Large intestine (tissue), 3 donors: ENCODE results near the gene GPR160. TPM values are rescaled to one million over a fixed set of nuclear protein-coding genes. Genes with fewer than 3 reads are reported as not detected.

Experiments used
- DNase-seq, 2 donors: peaks; one replicate each; pipeline versions ENCODE4 v3.0.0 to v3.0.0-alpha.2; 2013
- H3K27ac ChIP-seq: one replicate; pipeline ENCODE4 v1.5.1; 2013; ENCODE audit warnings: low read length
- H3K27me3 ChIP-seq: 2 replicates; pipeline ENCODE4 v1.6.1; 2013; ENCODE audit warnings: low read length; ENCODE audit not compliant: control insufficient read depth, insufficient read depth
- H3K36me3 ChIP-seq: 2 replicates; pipeline ENCODE4 v1.6.1; 2013; ENCODE audit warnings: low read length; ENCODE audit not compliant: control insufficient read depth, insufficient read depth
- H3K4me1 ChIP-seq: one replicate; pipeline ENCODE4 v1.6.1; 2013; ENCODE audit warnings: low read length; ENCODE audit not compliant: control insufficient read depth, insufficient read depth
- H3K4me3 ChIP-seq: one replicate; pipeline ENCODE4 v1.5.1; 2013; ENCODE audit warnings: low read length
- H3K9me3 ChIP-seq: one replicate; pipeline ENCODE4 v1.6.1; 2013; ENCODE audit warnings: mild to moderate bottlenecking, low read depth, low read length, moderate library complexity; ENCODE audit not compliant: control insufficient read depth
- WGBS: methylation state at CpG from one replicate; pipeline ENCODE4 v1.1.5; 2013; ENCODE audit warnings: low lambda C conversion rate; ENCODE audit not compliant: insufficient coverage; 5-methylcytosine and 5-hydroxymethylcytosine counted together
- polyA plus RNA-seq: library from polyadenylated mRNA; unstranded; fragments of 120-200 nt; gene quantifications from one replicate; pipeline ENCODE4 v1.2.1, GENCODE V29; 2013

Gene GPR160
- polyA plus RNA-seq, 1 donor = 169 TPM

DNA sequence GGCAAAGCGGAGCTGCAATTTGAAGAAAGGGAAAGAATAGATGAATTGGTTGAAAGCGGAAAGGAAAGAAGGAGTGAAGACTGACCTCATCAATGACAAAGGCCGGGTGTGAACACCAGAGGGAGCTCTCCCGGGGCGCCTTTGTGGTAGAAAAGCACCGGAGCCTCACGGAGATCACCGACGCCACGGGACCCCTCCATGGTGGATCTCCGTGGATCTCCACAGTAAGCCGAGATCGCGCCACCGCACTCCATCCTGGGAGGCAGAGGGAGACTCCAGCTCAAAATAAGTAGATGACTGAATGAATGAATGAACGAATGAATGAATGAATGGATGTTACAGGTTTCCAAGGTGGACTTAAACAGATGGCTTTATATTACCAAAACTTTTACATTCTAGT lies 25.0 kb downstream of the GPR160 start:
- DNase-seq = no peak
- peaks cover 43% of the 10 kb centered on the region for H3K36me3 ChIP-seq
- no peak overlapping the region for H3K27ac ChIP-seq
- no peaks in the 10 kb centered on the region for H3K9me3 ChIP-seq
- no peak overlapping the region for H3K4me3 ChIP-seq
- no peaks in the 10 kb centered on the region for H3K27me3 ChIP-seq
- 100% methylated on average over 1 of the region's 16 CpGs for WGBS
- no peaks in the 10 kb centered on the region for H3K4me1 ChIP-seq

DNA sequence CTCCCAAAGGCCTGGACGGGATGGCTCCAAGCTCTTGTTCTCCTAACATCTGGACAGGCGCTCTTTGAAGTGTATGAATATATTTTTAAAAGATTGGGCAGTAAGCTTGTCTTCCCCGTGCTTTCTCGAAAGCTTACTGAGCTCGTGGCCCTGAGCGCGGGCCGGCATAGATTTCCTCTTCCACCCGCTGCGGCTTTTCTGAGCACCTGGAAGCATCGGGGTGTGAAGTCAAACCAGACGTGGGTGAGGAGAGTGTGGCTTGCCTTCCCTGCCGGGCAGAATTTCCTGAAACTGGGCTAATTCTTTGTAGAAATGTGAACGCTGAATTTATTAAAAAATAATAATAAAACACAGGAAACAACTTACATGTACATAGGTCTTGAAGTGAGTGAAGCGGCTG lies 25.9 kb downstream of the GPR160 start:
- no peaks in the 10 kb centered on the region for H3K27me3 ChIP-seq
- no peak for DNase-seq
- 90% methylated on average over 2 of the region's 15 CpGs for WGBS
- H3K4me3 ChIP-seq = no peak overlapping the region
- no peaks in the 10 kb centered on the region for H3K4me1 ChIP-seq
- no peak overlapping the region for H3K27ac ChIP-seq
- no peaks in the 10 kb centered on the region for H3K9me3 ChIP-seq
- H3K36me3 ChIP-seq = peaks cover 40% of the 10 kb centered on the region

GRCh38 chr3:170064108-170064507 lies 26.3 kb downstream of the GPR160 start:
- H3K27me3 ChIP-seq = no peaks in the 10 kb centered on the region
- no peak for DNase-seq
- no CpG with 5 or more reads among the region's 18 CpGs for WGBS

DNA sequence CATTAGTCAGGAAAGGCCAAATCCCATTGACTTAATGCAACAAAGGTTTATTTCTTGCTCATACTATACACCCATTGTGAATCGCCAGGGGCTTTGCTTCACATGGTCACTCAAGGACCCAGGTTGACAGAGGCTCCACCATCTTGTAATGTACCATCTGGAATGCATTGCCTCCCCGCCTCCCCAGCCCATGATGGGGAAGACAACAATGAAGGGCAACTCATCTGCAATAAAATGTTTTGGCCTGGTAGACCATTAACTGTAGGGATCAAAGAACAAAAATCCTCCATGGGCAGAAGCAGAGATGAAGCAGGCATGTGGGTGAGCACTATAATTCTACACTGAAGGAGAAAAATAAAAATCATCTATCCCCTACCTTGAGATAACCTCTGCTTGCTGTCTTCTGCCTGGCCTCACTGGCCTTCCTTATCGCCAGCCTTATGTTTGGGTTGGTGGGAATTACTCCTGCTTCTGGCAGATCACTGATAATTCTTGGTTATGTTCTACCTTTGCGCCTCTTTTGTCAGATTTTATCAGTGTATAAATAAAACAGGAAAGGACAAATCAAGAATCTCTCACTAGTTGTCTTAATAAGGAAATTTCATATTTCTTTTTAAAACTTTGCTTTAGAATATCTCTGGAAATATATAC lies 37.8 kb downstream of the GPR160 start:
- H3K4me1 ChIP-seq = peaks cover 47% of the 10 kb centered on the region
- H3K36me3 ChIP-seq = peaks cover 8% of the 10 kb centered on the region
- 40% methylated on average over 1 of the region's 4 CpGs for WGBS
- DNase-seq = peak in 1 of 2 donors; percentile 60
- no peaks in the 10 kb centered on the region for H3K9me3 ChIP-seq
- H3K27me3 ChIP-seq = no peaks in the 10 kb centered on the region
- peak overlapping the region; percentile 95 for H3K27ac ChIP-seq
- H3K4me3 ChIP-seq = no peak overlapping the region

More at GRCh38 chr3:170064108-170064507, 26.3 kb downstream of the GPR160 start:
- Histone ChIP-seq H3K4me1 (no peaks in the 10 kb centered on the region), H3K9me3 (no peaks in the 10 kb centered on the region), H3K4me3 (no peak overlapping the region), H3K36me3 (peaks cover 43% of the 10 kb centered on the region), H3K27ac (no peak overlapping the region)

DNA sequence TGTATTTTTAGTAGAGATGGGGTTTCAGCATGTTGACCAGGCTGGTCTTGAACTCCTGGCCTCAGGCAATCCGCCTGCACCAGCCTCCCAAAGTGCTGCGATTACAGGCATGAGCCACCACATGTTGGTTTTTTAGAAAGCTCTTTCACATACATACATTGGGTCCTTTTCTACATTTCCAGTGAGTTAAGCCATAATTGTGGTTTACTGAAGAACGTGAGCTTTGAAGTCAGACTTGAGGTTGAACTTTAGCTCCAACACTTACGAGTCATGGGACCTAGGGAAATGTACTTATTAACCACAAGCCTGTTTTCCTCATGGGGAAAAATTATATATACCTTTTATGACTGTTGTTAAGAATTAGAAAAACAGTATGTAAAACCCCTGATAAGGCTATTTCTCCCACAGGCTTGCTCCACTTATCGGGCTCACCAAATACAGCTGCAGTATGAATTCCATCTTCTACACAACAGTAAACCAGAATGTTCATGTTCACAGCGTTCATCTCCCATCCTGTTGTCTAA lies 39.0 kb downstream of the GPR160 start:
- Histone ChIP-seq H3K27me3 (no peaks in the 10 kb centered on the region), H3K4me1 (peaks cover 49% of the 10 kb centered on the region), H3K36me3 (peaks cover 6% of the 10 kb centered on the region), H3K9me3 (no peaks in the 10 kb centered on the region), H3K27ac (peak overlapping the region; percentile 95), H3K4me3 (no peak overlapping the region)
- DNase-seq = peak; percentile 87 to 95
- WGBS = 0% methylated on average over 1 of the region's 6 CpGs

DNA sequence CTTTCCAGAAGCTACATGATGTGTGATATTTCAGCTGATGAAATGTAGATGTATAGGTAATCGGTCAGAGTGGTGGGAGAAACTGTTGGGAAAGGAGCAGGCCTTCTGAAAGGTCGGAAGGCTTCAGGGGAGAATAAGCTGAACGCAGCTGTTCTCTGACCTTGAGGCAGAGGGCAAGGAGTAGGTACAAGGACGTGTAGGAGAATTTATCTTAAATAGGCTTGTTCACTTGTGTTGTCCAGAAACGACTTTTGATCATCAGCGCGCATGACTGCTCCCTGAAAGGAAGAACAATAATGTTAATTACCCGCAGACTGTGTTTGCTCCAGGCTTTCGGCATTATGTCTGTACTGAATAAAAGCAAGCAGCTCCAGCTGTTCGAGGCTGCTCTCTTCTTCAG lies 39.6 kb downstream of the GPR160 start:
- peak overlapping the region; percentile 95 for H3K27ac ChIP-seq
- no peaks in the 10 kb centered on the region for H3K9me3 ChIP-seq
- H3K4me3 ChIP-seq = no peak overlapping the region
- no peaks in the 10 kb centered on the region for H3K27me3 ChIP-seq
- DNase-seq = peak; percentile 73 to 92
- peaks cover 49% of the 10 kb centered on the region for H3K4me1 ChIP-seq
- H3K36me3 ChIP-seq = peaks cover 8% of the 10 kb centered on the region
- WGBS = no CpG with 5 or more reads among the region's 10 CpGs

- Histone ChIP-seq H3K4me1 (peaks cover 49% of the 10 kb centered on the region), H3K27ac (peak overlapping the region; percentile 95), H3K4me3 (no peak overlapping the region), H3K36me3 (peaks cover 17% of the 10 kb centered on the region), H3K9me3 (no peaks in the 10 kb centered on the region), H3K27me3 (no peaks in the 10 kb centered on the region)
- peak; percentile 67 to 86 for DNase-seq
- no CpG with 5 or more reads among the region's 13 CpGs for WGBS
Observed at GRCh38 chr3:170078620-170079281, 41.0 kb downstream of the GPR160 start.

- peaks cover 49% of the 10 kb centered on the region for H3K4me1 ChIP-seq
- peaks cover 17% of the 10 kb centered on the region for H3K36me3 ChIP-seq
- no peaks in the 10 kb centered on the region for H3K27me3 ChIP-seq
- DNase-seq = peak in 1 of 2 donors; percentile 64
- H3K9me3 ChIP-seq = no peaks in the 10 kb centered on the region
- peak overlapping the region; percentile 95 for H3K27ac ChIP-seq
- no peak overlapping the region for H3K4me3 ChIP-seq
- no CpG with 5 or more reads among the region's 2 CpGs for WGBS
Observed at GRCh38 chr3:170079536-170080165, 41.9 kb downstream of the GPR160 start.

GRCh38 chr3:170080605-170081004 lies 42.8 kb downstream of the GPR160 start:
- peak overlapping the region; percentile 95 for H3K27ac ChIP-seq
- no CpG with 5 or more reads among the region's 4 CpGs for WGBS

GRCh38 chr3:170081079-170081741 lies 43.4 kb downstream of the GPR160 start:
- 33% methylated on average over 1 of the region's 1 CpG for WGBS
- Histone ChIP-seq H3K36me3 (peaks cover 23% of the 10 kb centered on the region), H3K9me3 (no peaks in the 10 kb centered on the region)

More at GRCh38 chr3:170080605-170081004, 42.8 kb downstream of the GPR160 start:
- Histone ChIP-seq H3K4me3 (no peak overlapping the region), H3K27me3 (no peaks in the 10 kb centered on the region), H3K4me1 (peaks cover 41% of the 10 kb centered on the region), H3K9me3 (no peaks in the 10 kb centered on the region), H3K36me3 (peaks cover 20% of the 10 kb centered on the region)
- DNase-seq = no peak

More at GRCh38 chr3:170081079-170081741, 43.4 kb downstream of the GPR160 start:
- no peaks in the 10 kb centered on the region for H3K27me3 ChIP-seq
- H3K27ac ChIP-seq = peak overlapping the region; percentile 95
- no peak for DNase-seq
- peaks cover 37% of the 10 kb centered on the region for H3K4me1 ChIP-seq
- H3K4me3 ChIP-seq = no peak overlapping the region
